ENCODE measurements around the gene ERGIC2.

DNA sequence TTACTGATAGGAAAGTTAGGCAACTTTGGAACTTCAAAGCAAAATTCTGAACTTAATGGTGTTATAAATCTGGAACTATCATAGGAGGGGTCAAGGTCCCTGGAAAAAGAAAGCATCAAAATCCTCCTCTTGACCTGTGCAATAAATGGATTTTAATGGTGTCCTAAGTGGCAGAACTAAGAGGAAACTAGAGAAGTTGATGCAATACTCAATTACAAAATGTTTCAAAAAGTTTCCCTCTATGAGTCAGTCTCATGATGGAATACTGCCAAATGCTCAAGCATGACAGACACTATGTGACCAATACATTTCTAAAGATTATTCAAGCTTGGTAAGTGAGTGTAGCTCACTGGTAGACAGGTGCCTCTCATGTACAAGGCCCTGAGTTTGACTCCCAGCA lies 47.7 kb upstream of the ERGIC2 start:
- TF ChIP-seq, protein P1, sequence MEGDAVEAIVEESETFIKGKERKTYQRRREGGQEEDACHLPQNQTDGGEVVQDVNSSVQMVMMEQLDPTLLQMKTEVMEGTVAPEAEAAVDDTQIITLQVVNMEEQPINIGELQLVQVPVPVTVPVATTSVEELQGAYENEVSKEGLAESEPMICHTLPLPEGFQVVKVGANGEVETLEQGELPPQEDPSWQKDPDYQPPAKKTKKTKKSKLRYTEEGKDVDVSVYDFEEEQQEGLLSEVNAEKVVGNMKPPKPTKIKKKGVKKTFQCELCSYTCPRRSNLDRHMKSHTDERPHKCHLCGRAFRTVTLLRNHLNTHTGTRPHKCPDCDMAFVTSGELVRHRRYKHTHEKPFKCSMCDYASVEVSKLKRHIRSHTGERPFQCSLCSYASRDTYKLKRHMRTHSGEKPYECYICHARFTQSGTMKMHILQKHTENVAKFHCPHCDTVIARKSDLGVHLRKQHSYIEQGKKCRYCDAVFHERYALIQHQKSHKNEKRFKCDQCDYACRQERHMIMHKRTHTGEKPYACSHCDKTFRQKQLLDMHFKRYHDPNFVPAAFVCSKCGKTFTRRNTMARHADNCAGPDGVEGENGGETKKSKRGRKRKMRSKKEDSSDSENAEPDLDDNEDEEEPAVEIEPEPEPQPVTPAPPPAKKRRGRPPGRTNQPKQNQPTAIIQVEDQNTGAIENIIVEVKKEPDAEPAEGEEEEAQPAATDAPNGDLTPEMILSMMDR (IDR thresholded peaks at IDR 0.05), result no peak
- TF ChIP-seq POLR2A (IDR thresholded peaks at IDR 0.05), result no peak

Measured in heart left ventricle (tissue), 13 donors.